Stimulated activated naive CD8-positive, alpha-beta T cell treated with anti-CD3 and anti-CD28 coated beads, Interleukin-15, Interleukin-2, amounts not matched to agents 100 U/mL and 50 U/mL, for 24 hours (primary cell): ENCODE data around the gene ITCH.
"Not testable (repeated sequence)": the region's sequence is repeated elsewhere in the genome, so short reads cannot be mapped to it uniquely, and the experiment has no call there.

Experiments used
- ATAC-seq: fragments of 150-1000 bp; cut with Tn5 transposase; one replicate; pipeline ENCODE4 v1.10.0; 2021
- DNase-seq: peaks from one replicate; pipeline ENCODE4 v3.0.0; 2021

ITCH gene

GRCh38 chr20:34343458-34344211 is 19.4 kb upstream of the ITCH start:
- ATAC-seq: no peak
- no peak for DNase-seq

GRCh38 chr20:34344238-34344637 is 18.8 kb upstream of the ITCH start:
- ATAC-seq (no peak), DNase-seq (no peak)

- ATAC-seq (no peak), DNase-seq (no peak)
Measured at GRCh38 chr20:34345402-34345736, 17.7 kb upstream of the ITCH start.

GRCh38 chr20:34345839-34346532 is 17.1 kb upstream of the ITCH start:
- not testable (repeated sequence) for ATAC-seq

GRCh38 chr20:34346533-34346865 is 16.6 kb upstream of the ITCH start:
- DNase-seq, ATAC-seq: not testable (repeated sequence)

More at GRCh38 chr20:34345839-34346532, 17.1 kb upstream of the ITCH start:
- not testable (repeated sequence) for DNase-seq

GRCh38 chr20:34347571-34347970 is 15.5 kb upstream of the ITCH start:
- ATAC-seq (no peak), DNase-seq (no peak)

- DNase-seq: no peak
Measured at GRCh38 chr20:34350095-34350494, 13.0 kb upstream of the ITCH start.

GRCh38 chr20:34353467-34353866 is 9.6 kb upstream of the ITCH start:
- not testable (repeated sequence) for DNase-seq, ATAC-seq

More at GRCh38 chr20:34350095-34350494, 13.0 kb upstream of the ITCH start:
- ATAC-seq: no peak

GRCh38 chr20:34355427-34355826 is 7.6 kb upstream of the ITCH start:
- DNase-seq: no peak
- no peak for ATAC-seq

- ATAC-seq, DNase-seq: not testable (repeated sequence)
Measured at GRCh38 chr20:34359729-34360128, 3.3 kb upstream of the ITCH start.

- peak; percentile 1 for ATAC-seq
- DNase-seq: no peak
Measured at GRCh38 chr20:34362502-34363061, 491 bp upstream of the ITCH start.

GRCh38 chr20:34363465-34364222 is 571 bp downstream of the ITCH start:
- peak; percentile 42 for DNase-seq
- peak; percentile 61 for ATAC-seq

GRCh38 chr20:34364223-34364506 is 1.1 kb downstream of the ITCH start:
- ATAC-seq (no peak), DNase-seq (no peak)

- peak; percentile 67 for ATAC-seq
- peak; percentile 50 for DNase-seq
Measured at GRCh38 chr20:34365765-34366213, 2.7 kb downstream of the ITCH start.

GRCh38 chr20:34367155-34367554 is 4.1 kb downstream of the ITCH start:
- no peak for DNase-seq
- ATAC-seq: no peak

- DNase-seq, ATAC-seq: not testable (repeated sequence)
Measured at GRCh38 chr20:34367911-34368310, 4.8 kb downstream of the ITCH start.

GRCh38 chr20:34368547-34368946 is 5.5 kb downstream of the ITCH start:
- ATAC-seq: no peak

GRCh38 chr20:34369265-34369664 is 6.2 kb downstream of the ITCH start:
- ATAC-seq: peak; percentile 69
- no peak for DNase-seq

More at GRCh38 chr20:34368547-34368946, 5.5 kb downstream of the ITCH start:
- DNase-seq: no peak

GRCh38 chr20:34370062-34370461 is 7.0 kb downstream of the ITCH start:
- no peak for DNase-seq
- no peak for ATAC-seq

GRCh38 chr20:34373445-34373844 is 10.4 kb downstream of the ITCH start:
- ATAC-seq (no peak), DNase-seq (no peak)

GRCh38 chr20:34374209-34374760 is 11.2 kb downstream of the ITCH start:
- ATAC-seq: no peak
- no peak for DNase-seq

GRCh38 chr20:34375977-34376430 is 12.9 kb downstream of the ITCH start:
- DNase-seq (no peak), ATAC-seq (no peak)
